HG03565 (cell line): ENCODE measurements around the gene NHEJ1.

Source experiments
- ATAC-seq: cut with Tn5 transposase; IDR thresholded peaks from one replicate; pipeline ENCODE4 v1.9.1; 2021; ENCODE audit warnings: mild to moderate bottlenecking, moderate library complexity; ENCODE audit not compliant: unreplicated experiment

Gene NHEJ1

DNA sequence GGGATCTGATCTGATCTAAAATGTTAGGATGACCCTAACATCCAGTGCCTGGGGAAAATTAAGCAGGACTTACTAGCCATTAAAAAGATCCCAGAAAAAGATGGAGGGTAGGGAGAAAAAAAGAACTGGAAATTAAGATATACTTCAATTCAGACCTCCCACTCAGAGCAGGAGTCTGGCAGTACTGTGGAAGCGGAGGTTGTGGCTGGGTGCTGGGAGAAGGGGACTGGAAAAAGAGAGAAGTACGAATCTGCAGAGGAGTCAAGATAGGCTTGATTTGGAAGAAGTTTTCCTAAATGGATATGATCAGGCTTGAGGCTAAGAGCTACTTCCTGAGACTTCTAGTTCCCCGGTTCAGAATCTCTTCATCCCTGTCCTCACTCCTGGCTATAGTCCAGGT lies 66.4 kb downstream of the NHEJ1 start:
- ATAC-seq: no peak

DNA sequence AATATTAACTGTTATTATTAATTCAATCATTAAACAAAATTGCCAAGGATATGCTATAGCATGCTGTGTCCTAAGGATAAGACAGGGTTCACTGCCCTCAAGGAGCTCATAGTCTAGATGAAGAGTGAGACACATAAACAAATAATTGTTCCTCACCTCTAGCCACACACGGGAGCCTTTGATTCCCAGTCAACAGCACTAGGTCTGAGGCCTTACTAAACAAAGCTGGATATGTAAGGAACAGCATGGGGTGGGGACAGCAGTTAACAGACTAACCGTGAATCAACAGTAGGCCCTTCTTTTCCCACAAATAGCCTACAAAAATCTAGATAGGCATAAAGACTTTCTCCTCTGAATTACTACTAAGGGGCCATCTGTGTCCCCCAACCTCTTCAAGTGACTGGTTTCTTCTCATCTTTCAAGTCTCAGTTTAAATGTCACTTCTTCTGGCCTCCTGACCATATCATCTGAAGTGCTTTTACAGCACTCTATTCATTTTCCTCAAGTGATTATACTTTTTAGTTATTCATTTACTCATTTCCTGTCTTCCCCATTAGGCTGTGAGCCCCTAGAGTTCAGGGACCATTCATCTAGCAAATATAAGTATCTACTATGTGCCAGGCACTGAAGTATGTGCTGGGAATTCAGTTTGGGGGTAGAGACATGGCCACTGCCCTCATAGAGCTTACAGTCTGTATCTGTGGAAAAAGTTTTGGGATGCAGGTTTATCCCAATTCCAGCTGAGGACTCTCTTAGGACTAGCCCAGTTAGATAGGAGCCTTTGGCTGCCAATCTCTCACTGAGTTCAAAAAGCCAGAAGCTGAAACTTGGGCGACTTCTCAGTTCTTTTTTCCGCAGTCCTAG lies 69.9 kb downstream of the NHEJ1 start:
- ATAC-seq: no peak

DNA sequence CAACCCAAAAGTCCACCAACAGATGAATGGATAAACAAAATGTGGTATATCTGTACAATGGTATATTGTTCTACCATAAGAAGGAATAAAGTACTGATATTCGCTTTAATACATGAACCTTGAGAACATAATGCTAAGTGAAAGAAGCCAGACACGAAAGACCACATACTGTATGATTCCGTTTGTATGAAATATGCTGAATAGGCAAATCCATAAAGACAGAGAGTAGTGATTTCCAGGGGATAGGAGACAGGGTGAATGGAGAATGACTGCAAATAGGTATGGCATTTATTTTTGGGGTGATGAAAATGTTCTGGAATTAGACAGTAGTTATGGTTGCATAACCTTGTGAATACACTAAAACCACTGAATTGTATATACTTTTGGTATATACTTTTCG lies 71.3 kb downstream of the NHEJ1 start:
- ATAC-seq: no peak

DNA sequence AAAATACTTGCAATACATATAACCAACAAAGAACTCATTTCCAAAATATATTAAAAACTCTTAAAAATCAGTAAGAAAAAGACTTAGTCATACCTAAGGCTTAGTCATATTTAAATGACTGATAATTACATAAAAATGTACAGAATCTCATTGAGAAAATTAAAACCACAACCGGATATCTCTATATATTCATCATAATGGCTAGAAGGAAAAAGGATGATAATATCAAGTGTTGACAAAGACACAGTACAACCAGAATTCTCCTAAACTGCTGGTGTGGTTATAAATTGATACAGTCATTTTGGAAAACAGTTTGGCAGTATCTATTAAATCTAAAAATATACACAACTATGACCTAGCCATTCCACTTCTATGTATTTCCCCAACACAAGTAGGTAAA lies 72.8 kb downstream of the NHEJ1 start:
- no peak for ATAC-seq

DNA sequence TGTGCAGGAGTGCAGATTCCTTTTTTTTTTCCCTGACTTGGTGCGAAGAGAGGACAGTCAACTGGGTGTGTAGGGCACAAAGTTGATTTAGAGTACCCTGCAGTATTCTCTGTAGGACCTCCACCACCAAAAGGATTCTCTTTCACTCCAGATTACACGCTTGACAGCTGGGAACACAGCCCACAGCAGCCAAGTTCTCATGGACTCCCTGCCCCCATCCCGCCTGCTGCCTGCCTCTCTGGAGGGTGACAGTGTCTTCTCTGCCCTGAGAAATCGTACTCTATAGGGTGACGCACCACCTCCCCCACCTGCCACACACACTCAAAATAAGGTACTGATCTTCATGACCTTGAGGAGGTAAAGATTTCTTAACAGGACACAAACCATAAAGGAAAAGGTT lies 73.3 kb downstream of the NHEJ1 start:
- ATAC-seq: no peak

DNA sequence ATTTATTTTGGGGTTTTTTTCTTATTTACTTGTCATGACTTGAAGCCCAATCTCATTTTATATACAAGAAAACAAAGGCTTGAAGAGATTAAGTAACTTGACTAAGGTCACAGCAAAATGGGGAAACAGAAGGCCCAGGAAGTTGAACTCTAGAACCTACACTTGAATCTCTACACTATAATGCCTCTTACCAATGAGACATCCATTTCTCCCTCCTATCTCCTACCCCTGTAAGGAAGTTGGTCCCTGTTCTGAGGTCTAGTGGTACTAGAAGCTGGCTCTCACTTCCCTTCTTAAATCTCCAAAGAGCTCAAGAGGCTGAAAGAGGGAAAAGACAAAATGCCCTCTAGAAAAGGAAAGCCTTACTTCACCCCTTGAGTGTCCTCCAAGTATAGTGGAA lies 74.4 kb downstream of the NHEJ1 start:
- no peak for ATAC-seq

DNA sequence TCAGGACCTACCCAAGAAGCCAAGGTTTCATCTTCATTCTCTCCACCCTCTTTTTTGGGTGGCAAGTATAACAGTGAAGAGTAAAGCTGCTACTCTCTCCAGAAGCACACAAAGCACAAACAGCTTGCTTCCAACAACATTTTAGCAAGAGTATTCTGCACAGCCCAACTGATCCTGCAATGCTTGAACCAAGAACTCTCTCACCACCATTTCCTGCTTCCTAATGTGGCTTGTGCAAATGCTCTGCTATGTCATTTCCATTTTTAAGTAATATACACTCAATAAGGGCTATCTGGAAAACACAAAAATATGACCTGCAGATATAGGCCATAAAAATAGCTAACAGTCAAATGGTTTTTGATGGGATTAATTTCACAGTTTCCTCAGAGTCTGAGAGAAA lies 75.8 kb downstream of the NHEJ1 start:
- ATAC-seq: no peak

DNA sequence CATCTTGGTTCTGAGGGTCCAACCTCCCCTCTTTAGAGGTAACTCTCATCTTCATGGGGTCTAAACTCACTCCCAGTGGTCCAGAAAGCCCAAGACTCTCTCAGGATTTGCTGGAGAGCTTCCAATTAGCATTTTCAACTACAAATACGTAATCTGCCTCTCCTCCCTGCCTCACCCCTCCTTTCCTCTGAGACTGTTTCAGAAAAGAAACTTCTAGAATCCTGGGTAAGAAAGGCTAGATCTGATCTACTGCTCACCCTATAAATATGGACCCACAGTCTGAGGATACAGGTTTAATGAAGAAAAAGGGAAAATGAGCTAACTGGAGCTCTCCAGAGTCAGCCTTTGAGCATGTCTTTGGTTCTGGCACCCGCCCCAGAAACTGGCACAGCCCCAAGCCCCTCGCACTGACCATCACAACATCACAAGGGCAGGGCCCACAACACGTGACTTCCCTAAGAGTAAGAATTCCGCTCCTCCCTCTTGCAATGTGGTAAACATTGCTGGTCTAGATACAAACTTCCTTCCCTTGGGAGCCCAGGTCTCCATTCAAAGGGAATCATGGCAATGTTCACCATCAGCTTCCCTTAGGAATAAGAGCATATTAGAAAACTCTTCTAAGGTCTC lies 78.2 kb downstream of the NHEJ1 start:
- no peak for ATAC-seq

DNA sequence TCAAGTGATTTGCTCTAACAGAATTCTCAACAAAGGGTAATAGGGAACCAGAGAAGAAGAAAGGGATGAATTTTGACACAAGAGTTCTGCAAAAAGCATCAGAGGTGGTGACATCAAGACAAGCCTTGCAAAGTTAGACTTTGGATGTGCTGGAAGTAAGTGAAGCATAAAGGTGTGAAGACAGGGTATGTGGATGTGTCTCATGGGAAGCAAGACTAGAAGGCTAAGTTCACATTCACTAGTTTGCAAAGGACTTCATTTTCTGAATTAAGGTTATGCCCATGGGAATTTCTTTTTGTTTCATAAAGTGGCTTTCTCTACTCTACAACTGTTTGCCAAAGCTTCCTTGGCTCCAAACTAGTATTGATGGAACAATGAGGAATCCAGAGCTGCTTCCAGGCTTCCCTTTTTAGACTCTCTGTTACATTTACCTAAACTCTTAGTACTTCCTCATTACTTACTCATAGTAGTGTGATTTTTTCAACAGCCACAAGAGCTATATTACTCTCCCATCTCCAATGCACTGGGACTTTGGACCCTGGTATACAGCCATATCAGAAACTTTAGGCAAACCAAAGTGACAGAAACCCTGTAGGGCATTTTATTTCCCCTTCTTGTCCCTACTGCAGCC lies 78.8 kb downstream of the NHEJ1 start:
- no peak for ATAC-seq

DNA sequence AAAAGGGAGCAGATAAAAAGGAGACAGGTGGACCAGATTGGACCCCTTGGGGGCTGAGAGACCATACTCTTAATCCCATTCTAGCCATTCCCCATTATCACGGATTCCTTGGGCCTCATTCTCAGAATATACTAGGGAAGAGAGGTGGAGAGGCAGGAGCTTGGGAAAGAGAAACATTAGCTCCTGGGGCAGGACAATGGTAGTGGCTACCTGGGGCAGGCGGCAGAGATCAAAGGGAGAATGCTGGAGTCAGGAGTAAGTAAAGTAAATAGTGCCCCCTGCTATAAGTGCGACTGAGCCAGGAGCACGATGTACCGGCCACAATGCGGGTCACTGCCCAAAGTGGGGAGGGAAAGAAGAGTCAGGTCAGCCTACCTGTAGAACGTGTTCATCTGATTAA lies 79.5 kb downstream of the NHEJ1 start:
- no peak for ATAC-seq

DNA sequence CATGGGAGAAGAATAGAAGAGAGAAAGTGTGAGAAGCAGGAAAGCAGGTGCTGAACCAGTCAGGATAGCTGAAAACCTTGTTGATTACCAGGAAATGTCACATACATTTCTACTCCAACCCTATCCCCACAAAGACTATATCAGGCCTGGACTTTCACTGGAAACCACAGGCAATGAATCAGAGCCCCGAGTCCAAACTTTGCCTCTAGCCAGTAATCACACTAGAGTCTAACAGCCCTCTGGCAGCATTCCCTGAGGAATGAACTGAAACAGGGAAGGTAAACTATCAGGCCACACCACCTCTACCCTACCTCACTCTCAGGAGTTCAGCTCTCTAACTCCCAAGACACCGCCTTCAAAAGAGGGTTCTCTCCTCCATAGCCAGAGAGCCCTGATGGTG lies 81.2 kb downstream of the NHEJ1 start:
- no peak for ATAC-seq

DNA sequence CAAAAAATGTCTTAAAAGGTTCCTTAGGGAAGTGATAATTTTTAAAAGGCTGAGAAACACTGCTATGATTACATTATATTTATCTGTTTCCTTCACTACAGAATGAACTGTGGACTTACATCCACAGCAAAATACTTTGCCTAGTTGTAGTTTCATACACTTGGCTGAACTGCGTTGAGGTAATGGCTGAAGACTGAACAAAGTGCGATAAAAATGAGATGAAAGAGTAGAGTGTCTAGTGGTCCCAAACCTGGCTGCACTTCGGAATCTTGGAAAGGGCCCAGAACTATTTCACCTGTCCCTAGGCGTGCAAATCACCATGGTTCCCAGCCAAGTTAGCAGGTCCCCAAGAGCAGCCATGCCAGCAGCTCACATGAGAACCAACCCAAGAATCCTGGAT lies 81.7 kb downstream of the NHEJ1 start:
- no peak for ATAC-seq

DNA sequence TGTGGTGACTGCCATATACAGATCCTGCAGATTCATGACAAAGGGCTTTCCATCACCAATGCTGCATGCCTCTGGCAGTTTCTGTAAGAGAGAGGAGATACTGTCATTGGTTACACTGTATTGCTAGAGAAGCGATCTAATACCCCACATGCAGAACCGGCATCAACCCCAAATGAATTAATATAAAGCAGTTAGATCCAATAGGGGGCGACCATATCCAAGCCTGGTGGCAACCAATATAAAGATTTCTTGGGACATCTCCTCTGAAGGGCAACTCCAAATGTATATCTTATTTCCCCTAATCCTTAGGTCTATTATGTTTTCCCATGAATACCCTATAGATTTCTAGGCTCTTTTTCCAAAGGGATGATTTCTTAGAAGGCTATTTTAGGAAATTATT lies 82.5 kb downstream of the NHEJ1 start:
- ATAC-seq: no peak

DNA sequence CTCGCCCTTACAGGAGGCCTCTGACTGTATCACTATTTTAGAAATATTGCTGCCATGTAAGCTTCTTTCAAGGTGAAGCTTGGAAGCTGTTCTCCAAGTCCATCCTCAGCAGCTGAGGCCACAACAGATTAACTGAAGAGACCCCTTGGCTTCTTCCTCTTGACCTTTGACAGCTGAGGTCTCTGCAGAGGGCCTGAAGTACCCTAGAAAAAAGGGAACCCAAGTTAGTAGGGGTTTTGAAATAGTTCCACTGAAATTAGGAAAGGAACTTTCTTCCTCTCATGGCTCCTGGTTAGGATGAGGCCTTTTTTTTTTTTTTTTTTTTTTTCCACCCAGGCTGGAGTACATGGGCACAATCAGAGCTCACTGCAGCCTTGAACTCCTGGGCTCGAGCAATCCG lies 84.4 kb downstream of the NHEJ1 start:
- no peak for ATAC-seq

DNA sequence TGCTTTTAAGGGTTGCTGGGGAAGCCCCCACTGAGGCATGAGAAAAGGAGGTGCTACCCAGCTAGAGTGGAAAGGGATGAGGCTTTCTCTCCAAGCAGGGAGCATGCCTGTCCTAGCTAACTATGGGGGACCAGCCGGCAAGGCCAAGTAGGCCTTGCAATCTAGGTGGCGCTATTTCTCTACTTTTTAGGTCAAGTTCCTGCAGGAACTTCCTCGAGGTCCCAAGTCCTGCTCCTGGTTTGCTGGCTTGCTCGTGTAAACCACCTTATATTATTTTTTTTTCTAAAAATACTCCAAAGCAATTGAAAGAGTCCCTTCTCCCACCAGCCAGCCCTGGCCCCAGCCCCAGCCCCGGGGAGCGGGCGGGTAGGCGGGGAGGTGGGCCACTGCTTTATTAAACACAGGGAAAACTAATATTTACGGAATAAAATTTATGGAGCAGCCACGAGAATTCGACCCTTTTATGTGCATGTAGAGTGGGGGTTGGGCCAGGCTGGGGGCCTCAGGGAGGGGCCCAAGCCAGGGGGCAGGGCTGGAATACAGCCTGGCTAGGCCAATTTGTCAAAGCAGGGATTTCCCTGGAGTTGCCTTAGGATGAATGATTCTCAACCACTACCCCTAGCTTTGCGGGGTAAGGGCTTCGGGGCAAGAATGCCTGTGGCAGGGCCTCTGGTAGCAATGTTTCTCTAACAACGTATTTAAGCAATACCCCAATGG lies 87.0 kb downstream of the NHEJ1 start:
- ATAC-seq: no peak

DNA sequence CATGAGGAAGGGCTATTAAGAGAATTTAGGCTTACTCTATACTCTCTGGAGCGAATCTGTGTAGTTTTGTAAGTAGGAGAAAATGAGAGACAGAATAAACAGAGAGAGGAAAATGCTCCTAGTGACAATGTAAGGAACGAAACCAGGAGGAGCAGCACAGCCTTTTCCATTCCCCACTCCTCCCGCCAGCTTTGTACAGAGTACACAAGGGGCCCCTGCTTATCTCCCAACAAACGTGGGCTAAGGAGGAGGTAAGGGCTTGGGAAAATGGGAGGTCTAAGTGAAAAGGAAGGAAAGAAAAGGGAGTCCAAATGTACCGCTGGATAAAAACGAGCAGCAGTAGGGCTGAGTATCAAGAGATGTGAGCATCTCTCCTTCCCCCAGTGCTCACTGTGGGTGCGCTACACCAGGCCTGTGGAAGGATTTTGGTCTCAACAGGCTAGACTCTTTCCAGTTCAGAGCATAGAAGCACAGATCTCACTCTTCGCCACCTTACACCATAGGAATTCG lies 87.8 kb downstream of the NHEJ1 start:
- ATAC-seq: no peak

DNA sequence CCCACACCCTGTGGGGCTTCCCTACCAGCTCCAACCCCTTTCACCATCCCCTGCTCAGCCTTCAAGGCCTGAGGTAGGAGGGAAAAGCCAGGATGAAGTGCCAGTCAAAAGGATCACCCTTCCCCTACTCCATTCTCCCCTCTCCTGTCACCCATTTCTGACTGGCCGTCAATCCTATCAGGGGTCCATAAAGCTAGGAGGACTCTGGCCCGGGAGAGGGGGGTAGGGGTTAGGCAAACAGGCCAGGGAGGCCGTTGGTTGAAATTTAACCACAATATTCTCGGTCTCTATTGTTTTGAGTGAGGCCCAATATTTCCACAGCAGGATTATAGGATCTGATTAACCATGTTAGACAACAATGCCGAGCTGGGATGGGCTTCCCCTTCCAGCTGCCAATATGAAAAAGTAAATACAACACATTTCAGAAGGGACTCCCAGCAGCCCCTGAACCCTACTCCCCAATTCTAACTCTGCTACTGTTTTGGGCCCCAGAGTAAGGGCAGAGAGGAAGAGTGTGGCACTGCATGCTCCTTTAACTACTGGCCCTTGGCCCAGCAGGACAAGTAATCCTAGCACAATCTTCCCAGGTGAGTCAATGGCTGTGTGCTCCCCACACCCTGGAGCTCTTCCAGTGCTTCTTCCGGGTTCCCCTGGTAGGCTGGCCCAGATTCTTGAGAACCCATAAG lies 89.3 kb downstream of the NHEJ1 start:
- ATAC-seq: no peak

DNA sequence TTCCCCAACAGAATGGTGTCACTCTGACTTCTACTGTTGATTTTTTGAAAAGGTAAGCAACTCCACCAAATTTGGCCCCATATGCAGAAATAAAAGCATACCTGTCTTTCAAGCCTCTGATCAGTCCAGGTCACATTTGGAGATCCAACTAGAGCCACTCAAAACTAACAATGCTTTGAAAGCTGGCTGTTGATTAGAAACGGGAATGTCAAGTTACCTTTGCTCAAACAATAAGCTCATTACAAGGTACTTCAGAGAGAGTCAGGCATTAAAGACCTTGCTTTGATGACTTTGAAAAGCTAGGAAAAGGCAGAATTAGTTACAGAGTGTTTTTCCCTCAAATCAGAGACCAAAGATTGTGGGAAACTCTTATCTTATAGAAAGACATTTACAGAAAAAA lies 95.1 kb downstream of the NHEJ1 start:
- no peak for ATAC-seq

DNA sequence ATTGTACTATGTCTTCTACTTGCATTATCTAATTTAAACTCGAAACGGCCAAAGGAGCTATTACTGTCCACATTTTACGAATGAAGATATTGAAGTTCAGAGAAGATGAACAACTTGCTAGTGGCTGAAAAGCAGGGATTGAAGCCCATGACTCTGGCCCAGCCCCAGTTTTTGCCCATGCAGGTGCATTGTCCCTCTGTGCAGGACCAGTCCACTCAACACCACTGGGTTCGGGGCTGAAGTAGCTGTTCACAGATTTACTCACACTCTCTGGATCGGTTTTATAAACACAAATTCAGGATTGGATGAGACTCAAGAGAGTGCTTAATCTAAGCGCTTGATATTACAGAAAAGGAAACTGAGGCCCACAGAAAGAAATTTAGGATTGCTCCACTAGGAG lies 98.5 kb downstream of the NHEJ1 start:
- ATAC-seq: no peak

DNA sequence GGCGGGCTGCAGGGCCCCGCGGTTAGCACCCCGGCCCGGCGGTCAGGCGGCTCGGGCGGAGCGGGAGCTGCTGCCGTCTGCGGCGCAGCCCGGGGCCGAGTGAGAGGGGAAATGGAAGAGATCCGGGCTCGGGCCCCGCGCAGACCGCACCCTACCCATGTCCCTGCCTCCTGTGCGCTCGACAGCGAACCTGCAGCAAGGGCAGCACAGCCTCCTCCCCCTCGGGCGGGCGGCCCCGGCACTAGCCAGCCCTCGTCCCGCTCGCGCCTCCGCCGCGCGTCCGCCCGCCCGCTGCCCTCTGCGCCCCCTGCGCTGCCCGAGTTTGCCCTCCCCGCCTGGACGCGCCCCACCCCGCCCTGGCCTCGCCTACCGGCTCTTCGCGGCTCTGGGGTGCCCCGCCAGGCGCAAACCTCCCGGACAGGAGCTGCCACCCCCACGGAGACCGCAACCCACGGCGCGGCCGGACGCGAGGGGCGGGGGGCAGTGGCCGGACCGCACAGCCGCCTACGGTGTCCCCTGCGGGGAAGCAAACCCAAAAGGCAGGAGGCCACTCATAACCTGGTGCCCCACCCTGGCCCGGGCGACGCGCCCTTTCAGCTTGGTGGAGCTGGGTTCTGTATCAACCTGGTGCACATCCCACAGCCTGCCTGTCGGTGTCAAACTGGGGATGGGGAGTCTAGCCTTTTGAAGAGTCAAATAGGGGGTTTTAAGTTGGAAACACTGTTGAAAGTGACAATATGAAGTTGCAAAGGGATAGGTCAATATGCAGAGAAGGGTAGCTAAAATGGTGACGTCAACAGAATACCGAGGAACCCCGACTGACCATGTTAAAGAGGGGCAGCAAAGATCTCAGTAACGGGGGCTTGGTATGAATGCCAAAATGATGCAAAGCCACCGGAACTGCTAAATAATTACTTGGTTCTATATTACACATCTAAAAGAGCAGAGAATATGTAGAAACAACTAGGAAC lies 99.5 kb downstream of the NHEJ1 start, which contains the start of gene IHH:
Gene IHH (minus strand): TSS at position 101 of the 971 bp plus-strand sequence. CDS start 454 bp downstream, outside the sequence.
- no peak for ATAC-seq
